Activated CD8-positive, alpha-beta memory T cell treated with anti-CD3 and anti-CD28 coated beads, Interleukin-2, amount 10 ng/mL, durations not matched to agents 7 days and 5 days (primary cell): ENCODE data around the gene INSM1. TPM values are rescaled to one million over a fixed set of nuclear protein-coding genes. Genes with fewer than 3 reads are reported as not detected.

Experiments
- ATAC-seq: fragments of 150-1000 bp; cut with Tn5 transposase; one replicate; pipeline ENCODE4 v1.10.0; 2021; ENCODE audit warnings: moderate library complexity
- CTCF ChIA-PET: fragments of 350-600 bp; sonication (Branson Sonifier 250); formaldehyde crosslinking; loops from one replicate; lab custom pipeline; 2021; ENCODE audit warnings: antibody characterized with exemption; lab: Charles Lee
- DNase-seq: peaks from one replicate; pipeline ENCODE4 v3.0.0-alpha.2; 2020
- H3K27ac Mint-ChIP-seq: one replicate; pipeline ENCODE4 v1.8.0; 2021; ENCODE audit warnings: mild to moderate bottlenecking, mixed read lengths
- H3K27me3 Mint-ChIP-seq: one replicate; pipeline ENCODE4 v1.8.0; 2021; ENCODE audit warnings: mixed read lengths
- H3K36me3 Mint-ChIP-seq: one replicate; pipeline ENCODE4 v1.8.0; 2021; ENCODE audit warnings: mild to moderate bottlenecking, mixed read lengths
- H3K4me1 Mint-ChIP-seq: one replicate; pipeline ENCODE4 v1.8.0; 2021; ENCODE audit warnings: mixed read lengths
- H3K4me3 Mint-ChIP-seq: one replicate; pipeline ENCODE4 v1.8.0; 2021; ENCODE audit warnings: mild to moderate bottlenecking, moderate library complexity, mixed read lengths
- H3K9me3 Mint-ChIP-seq: one replicate; pipeline ENCODE4 v1.8.0; 2022; ENCODE audit warnings: low read depth, mixed read lengths
- total RNA-seq, 2 experiments: library from RNA; stranded (reverse); gene quantifications; one replicate each; pipeline ENCODE4 v1.2.3, GENCODE V29; 2021

Gene INSM1, protein sequence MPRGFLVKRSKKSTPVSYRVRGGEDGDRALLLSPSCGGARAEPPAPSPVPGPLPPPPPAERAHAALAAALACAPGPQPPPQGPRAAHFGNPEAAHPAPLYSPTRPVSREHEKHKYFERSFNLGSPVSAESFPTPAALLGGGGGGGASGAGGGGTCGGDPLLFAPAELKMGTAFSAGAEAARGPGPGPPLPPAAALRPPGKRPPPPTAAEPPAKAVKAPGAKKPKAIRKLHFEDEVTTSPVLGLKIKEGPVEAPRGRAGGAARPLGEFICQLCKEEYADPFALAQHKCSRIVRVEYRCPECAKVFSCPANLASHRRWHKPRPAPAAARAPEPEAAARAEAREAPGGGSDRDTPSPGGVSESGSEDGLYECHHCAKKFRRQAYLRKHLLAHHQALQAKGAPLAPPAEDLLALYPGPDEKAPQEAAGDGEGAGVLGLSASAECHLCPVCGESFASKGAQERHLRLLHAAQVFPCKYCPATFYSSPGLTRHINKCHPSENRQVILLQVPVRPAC
- under 1 TPM in 1 of 2 experiments, not detected in 1; 0.12 TPM for total RNA-seq

- Mint-ChIP-seq H3K9me3 (no peaks in the 10 kb centered on the region), H3K27ac (no peak within 1 kb of the TSS), H3K36me3 (no peaks in the 10 kb centered on the region), H3K4me3 (no peak within 1 kb of the TSS), H3K27me3 (peaks cover 79% of the 10 kb centered on the region), H3K4me1 (peaks cover 12% of the 10 kb centered on the region)
- no peak for ATAC-seq
- no peak for DNase-seq
- CTCF ChIA-PET = interaction anchor here (1.3 kb wide), 1 partner anchor 9 kb away, joined by 4 read pairs; no protein-coding TSS in a partner anchor
Measured at GRCh38 chr20:20367575-20368417, at the start of gene INSM1. TSS of gene INSM1 (plus strand) at chr20:20368104. CDS start at chr20:20368268, 164 bp downstream.

GRCh38 chr20:20318365-20319161 lies 49.3 kb upstream of the INSM1 start:
- Mint-ChIP-seq H3K27ac (no peak overlapping the region), H3K27me3 (no peaks in the 10 kb centered on the region), H3K36me3 (no peaks in the 10 kb centered on the region), H3K4me3 (no peak overlapping the region), H3K9me3 (no peaks in the 10 kb centered on the region), H3K4me1 (no peaks in the 10 kb centered on the region)
- no peak for DNase-seq
- no peak for ATAC-seq
- CTCF ChIA-PET = no interaction called here

GRCh38 chr20:20321134-20321533 lies 46.8 kb upstream of the INSM1 start:
- no peaks in the 10 kb centered on the region for H3K9me3 Mint-ChIP-seq
- DNase-seq (no peak), ATAC-seq (no peak)
- H3K27ac Mint-ChIP-seq = no peak overlapping the region
- H3K36me3 Mint-ChIP-seq = no peaks in the 10 kb centered on the region
- CTCF ChIA-PET = no interaction called here
- H3K4me1 Mint-ChIP-seq = no peaks in the 10 kb centered on the region
- peaks cover 3% of the 10 kb centered on the region for H3K27me3 Mint-ChIP-seq
- H3K4me3 Mint-ChIP-seq = no peak overlapping the region

- CTCF ChIA-PET = no interaction called here
- no peak overlapping the region for H3K27ac Mint-ChIP-seq
- DNase-seq (no peak), ATAC-seq (no peak)
- H3K9me3 Mint-ChIP-seq = no peaks in the 10 kb centered on the region
- no peaks in the 10 kb centered on the region for H3K4me1 Mint-ChIP-seq
- no peaks in the 10 kb centered on the region for H3K36me3 Mint-ChIP-seq
- H3K27me3 Mint-ChIP-seq = peaks cover 5% of the 10 kb centered on the region
- no peak overlapping the region for H3K4me3 Mint-ChIP-seq
Measured at GRCh38 chr20:20321917-20322316, 46.0 kb upstream of the INSM1 start.

DNA sequence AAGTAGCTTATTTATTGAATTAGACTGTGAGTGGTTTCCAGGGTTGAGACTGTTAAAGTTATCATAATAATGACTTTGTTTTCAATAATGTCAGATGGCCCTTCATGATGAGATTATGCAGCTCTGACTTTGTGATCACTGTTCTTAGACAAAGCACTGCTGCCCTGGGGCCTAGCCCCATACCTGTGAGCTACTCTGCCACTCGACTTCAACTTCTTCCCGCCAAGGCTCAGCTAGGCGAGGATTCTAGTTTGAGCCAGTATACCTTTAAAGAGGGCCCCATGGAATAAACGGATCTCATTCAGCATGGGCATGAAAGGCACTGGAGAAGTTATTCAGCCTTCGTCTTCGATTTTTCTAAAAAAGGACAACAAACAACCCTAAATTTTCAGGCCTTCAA lies 45.0 kb upstream of the INSM1 start:
- CTCF ChIA-PET = no interaction called here
- peaks cover 5% of the 10 kb centered on the region for H3K27me3 Mint-ChIP-seq
- DNase-seq (no peak), ATAC-seq (no peak)
- H3K9me3 Mint-ChIP-seq = no peaks in the 10 kb centered on the region
- H3K4me1 Mint-ChIP-seq = no peaks in the 10 kb centered on the region
- no peak overlapping the region for H3K27ac Mint-ChIP-seq
- no peak overlapping the region for H3K4me3 Mint-ChIP-seq
- no peaks in the 10 kb centered on the region for H3K36me3 Mint-ChIP-seq

GRCh38 chr20:20327746-20328145 lies 40.2 kb upstream of the INSM1 start:
- no peaks in the 10 kb centered on the region for H3K4me1 Mint-ChIP-seq
- CTCF ChIA-PET = no interaction called here
- H3K9me3 Mint-ChIP-seq = no peaks in the 10 kb centered on the region
- no peaks in the 10 kb centered on the region for H3K36me3 Mint-ChIP-seq
- DNase-seq (no peak), ATAC-seq (no peak)
- H3K4me3 Mint-ChIP-seq = no peak overlapping the region
- H3K27me3 Mint-ChIP-seq = peaks cover 11% of the 10 kb centered on the region
- no peak overlapping the region for H3K27ac Mint-ChIP-seq

GRCh38 chr20:20329564-20329963 lies 38.3 kb upstream of the INSM1 start:
- DNase-seq (no peak), ATAC-seq (no peak)
- peaks cover 17% of the 10 kb centered on the region for H3K27me3 Mint-ChIP-seq
- no peak overlapping the region for H3K27ac Mint-ChIP-seq
- CTCF ChIA-PET = no interaction called here
- no peaks in the 10 kb centered on the region for H3K9me3 Mint-ChIP-seq
- no peaks in the 10 kb centered on the region for H3K36me3 Mint-ChIP-seq
- no peak overlapping the region for H3K4me3 Mint-ChIP-seq
- H3K4me1 Mint-ChIP-seq = no peaks in the 10 kb centered on the region

GRCh38 chr20:20331156-20331555 lies 36.7 kb upstream of the INSM1 start:
- ATAC-seq (no peak), DNase-seq (no peak)
- H3K9me3 Mint-ChIP-seq = no peaks in the 10 kb centered on the region
- CTCF ChIA-PET = interaction anchor here (0.9 kb wide), 1 partner anchor 190 kb away, joined by 3 read pairs; no protein-coding TSS in a partner anchor
- H3K27ac Mint-ChIP-seq = no peak overlapping the region
- H3K27me3 Mint-ChIP-seq = peaks cover 16% of the 10 kb centered on the region
- no peaks in the 10 kb centered on the region for H3K36me3 Mint-ChIP-seq
- no peaks in the 10 kb centered on the region for H3K4me1 Mint-ChIP-seq
- no peak overlapping the region for H3K4me3 Mint-ChIP-seq

- CTCF ChIA-PET = interaction anchor here (0.9 kb wide), 1 partner anchor 189 kb away, joined by 3 read pairs; no protein-coding TSS in a partner anchor
- DNase-seq (no peak), ATAC-seq (no peak)
- Mint-ChIP-seq H3K9me3 (no peaks in the 10 kb centered on the region), H3K4me3 (no peak overlapping the region), H3K27me3 (peaks cover 14% of the 10 kb centered on the region), H3K4me1 (no peaks in the 10 kb centered on the region), H3K27ac (no peak overlapping the region), H3K36me3 (no peaks in the 10 kb centered on the region)
Measured at GRCh38 chr20:20331817-20332216, 36.1 kb upstream of the INSM1 start.

DNA sequence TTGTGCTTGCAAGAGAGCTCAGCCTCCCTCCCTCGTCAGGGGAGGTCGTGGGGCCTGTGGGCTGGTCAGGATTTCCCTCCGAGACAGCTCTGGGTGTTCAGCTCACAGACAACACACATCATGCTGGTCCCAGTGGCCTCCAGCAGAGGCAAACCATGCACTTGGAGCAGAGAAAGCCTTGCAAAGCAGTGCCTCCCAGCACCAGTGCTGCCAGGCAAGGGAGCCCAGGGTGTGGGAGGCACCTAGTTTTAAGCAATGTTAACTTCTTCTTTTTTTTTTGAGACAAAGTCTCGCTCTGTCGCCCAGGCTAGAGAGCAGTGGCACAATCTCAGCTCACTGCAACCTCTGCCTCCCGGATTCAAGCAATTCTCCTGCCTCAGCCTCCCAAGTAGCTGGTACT lies 34.0 kb upstream of the INSM1 start:
- no peak for ATAC-seq
- Mint-ChIP-seq H3K27me3 (peaks cover 14% of the 10 kb centered on the region), H3K36me3 (no peaks in the 10 kb centered on the region), H3K27ac (no peak overlapping the region), H3K9me3 (no peaks in the 10 kb centered on the region), H3K4me3 (no peak overlapping the region), H3K4me1 (no peaks in the 10 kb centered on the region)
- CTCF ChIA-PET = no interaction called here
- DNase-seq = no peak

DNA sequence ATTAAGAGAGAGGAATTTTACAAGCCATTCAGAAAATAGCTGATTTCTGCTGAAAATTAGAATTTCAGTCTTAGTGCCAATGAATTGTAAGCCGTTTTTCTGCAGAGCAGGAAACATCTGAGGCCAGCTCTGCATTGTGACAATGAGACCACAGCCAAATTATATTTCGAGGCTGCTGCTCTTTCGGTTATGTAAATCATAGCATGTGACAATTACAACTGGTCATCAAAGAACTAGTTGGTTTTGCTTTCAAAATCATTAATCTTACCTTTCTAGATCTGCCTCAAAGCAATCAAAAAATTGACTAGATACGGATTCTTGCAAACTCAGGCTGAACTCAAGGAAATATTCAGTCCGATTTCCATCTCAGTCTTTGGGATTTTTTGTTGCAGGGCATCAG lies 33.4 kb upstream of the INSM1 start:
- no peaks in the 10 kb centered on the region for H3K9me3 Mint-ChIP-seq
- no peaks in the 10 kb centered on the region for H3K4me1 Mint-ChIP-seq
- H3K27me3 Mint-ChIP-seq = peaks cover 14% of the 10 kb centered on the region
- CTCF ChIA-PET = no interaction called here
- H3K4me3 Mint-ChIP-seq = no peak overlapping the region
- ATAC-seq = no peak
- H3K27ac Mint-ChIP-seq = no peak overlapping the region
- H3K36me3 Mint-ChIP-seq = no peaks in the 10 kb centered on the region
- no peak for DNase-seq

DNA sequence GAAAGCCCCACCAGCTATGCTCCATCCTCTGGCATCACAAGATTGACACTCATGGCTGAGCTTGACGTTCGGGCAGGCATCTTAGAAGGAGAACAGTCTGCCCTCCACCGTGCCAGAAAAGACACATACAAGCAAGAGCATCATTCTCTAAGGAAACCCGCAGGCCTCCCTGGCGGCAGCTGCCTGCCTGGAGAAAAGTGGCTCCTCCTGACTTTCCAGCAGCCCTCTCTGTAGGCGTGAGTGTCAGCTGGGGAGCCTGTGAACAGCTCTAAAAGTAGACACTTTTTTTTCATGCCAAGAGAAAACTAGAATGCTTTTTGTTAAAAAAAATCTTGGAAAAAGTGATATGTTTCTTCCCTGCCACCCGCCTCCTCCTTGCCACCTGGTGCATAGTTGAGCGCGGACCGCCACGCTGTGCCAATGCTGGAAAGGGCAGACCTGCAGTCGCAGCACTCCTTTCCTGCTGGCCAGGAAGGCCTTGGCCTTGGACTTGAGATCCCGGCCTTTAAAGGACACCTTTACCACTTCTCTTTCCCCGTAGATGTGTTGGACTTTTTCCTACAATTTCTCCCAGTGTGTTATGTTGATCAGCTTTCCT lies 29.7 kb upstream of the INSM1 start:
- CTCF ChIA-PET = no interaction called here
- H3K27ac Mint-ChIP-seq = no peak overlapping the region

DNA sequence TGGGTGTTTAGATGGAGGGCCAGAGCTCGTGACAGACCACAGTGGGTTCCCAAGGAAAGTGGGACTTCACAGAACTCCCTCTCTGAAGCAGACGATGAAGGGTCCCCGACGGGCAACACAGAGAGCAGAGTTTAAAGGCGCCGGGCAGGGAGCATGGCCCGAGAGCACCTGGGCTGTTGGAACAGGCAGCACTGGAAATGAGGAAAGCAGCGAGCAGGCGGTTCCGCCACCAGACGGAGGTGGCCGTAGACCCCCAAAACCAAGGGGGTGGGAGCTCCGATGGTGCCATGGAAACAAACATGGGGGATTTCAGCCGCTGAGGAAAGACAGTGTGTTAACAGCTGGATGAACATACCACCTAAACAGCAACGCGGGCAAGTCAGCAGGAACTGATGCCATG lies 27.5 kb upstream of the INSM1 start:
- H3K36me3 Mint-ChIP-seq = no peaks in the 10 kb centered on the region
- no peak overlapping the region for H3K27ac Mint-ChIP-seq
- H3K4me1 Mint-ChIP-seq = no peaks in the 10 kb centered on the region
- DNase-seq (no peak), ATAC-seq (no peak)
- no peaks in the 10 kb centered on the region for H3K9me3 Mint-ChIP-seq
- peaks cover 5% of the 10 kb centered on the region for H3K27me3 Mint-ChIP-seq
- CTCF ChIA-PET = no interaction called here
- H3K4me3 Mint-ChIP-seq = no peak overlapping the region

More for the DNA sequence above, 29.7 kb upstream of the INSM1 start:
- DNase-seq = no peak
- Mint-ChIP-seq H3K4me1 (no peaks in the 10 kb centered on the region), H3K36me3 (no peaks in the 10 kb centered on the region), H3K9me3 (no peaks in the 10 kb centered on the region), H3K4me3 (no peak overlapping the region), H3K27me3 (peaks cover 6% of the 10 kb centered on the region)
- no peak for ATAC-seq
